Fibroblast of skin of back (primary cell): Measurements from ENCODE around the gene CCDC152.

Experiments used
- DNase-seq: peaks from one replicate; pipeline ENCODE4 v3.0.0-alpha.2; 2013

CCDC152 gene

DNA sequence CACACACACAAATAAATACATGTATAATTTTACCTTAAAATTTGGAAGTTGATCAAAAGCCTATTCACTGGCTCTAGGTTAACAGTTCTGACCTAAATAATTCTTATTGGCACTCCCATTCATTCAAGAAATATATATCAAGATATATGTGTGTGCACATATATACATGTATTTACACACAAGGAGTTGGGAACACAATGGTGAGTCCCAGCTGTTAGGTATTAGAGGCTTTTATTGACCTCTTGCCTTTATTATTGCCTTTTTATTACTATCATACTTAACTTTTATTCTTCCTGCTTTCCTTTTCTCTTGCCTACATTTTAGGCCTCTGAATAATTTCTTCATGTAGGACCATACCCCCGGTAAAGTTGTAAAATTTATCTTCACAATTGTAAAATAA is 25.0 kb downstream of the CCDC152 start:
- DNase-seq: no peak

DNA sequence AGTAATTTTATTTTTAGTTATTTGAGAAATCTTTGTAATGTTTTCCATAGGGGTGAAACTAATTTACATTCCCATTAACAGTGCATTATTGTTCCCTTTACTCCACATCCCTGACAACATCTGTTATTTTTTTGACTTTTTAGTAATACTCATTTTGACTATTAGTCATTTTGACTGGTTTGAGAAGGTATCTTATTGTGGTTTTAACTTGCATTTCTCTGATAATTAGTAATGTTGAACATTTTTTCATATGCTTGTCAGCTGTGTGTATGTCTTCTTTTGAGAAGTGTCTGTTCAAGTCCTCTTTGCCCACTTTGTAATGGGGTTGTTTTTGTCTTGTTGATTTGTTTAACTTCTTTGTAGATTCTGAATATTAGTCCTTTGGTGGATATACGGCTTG is 27.5 kb downstream of the CCDC152 start:
- DNase-seq: peak; percentile 46

- DNase-seq: no peak
Observed at GRCh38 chr5:42785756-42786155, 29.1 kb downstream of the CCDC152 start.

GRCh38 chr5:42787073-42787472 is 30.5 kb downstream of the CCDC152 start:
- DNase-seq: no peak

- no peak for DNase-seq
Observed at GRCh38 chr5:42787845-42788244, 31.2 kb downstream of the CCDC152 start.

DNA sequence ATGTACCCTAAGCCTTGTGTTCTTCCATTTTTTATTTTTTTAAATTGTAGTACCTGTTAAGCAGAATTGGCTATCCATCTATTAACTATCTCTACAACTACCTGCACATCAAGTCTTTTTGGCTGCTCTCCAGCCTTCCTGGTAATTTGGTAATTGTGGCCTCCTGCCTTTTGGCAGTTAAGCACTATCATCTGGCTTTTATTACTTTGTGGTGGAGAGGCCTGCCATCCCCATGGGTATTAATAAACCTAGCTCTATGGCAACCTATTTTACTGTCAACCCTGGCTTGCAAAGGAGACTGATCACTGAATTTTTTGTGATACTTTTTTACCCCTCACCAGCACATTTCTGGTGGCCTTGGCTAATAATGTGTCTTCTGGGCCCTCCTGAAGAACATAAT is 34.5 kb downstream of the CCDC152 start:
- DNase-seq: no peak

- DNase-seq: no peak
Observed at GRCh38 chr5:42798284-42799240, 41.9 kb downstream of the CCDC152 start.

DNA sequence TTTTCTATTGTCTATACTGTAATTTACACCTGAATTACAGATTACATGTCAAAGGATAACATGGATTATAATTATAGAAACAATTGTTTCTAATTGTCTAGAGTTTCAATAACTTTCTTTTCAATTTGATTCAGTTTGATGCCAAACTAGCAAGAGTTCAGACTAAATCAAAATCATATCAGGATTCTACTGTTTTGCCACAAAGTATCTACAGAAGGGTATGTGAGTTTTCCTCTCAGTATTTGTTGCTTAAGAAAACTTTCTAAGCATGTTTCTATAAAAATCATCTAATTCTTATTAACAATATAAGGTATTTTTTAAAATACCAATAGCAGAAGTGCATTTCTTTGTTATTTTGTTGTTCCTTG is 42.6 kb downstream of the CCDC152 start:
- no peak for DNase-seq

DNA sequence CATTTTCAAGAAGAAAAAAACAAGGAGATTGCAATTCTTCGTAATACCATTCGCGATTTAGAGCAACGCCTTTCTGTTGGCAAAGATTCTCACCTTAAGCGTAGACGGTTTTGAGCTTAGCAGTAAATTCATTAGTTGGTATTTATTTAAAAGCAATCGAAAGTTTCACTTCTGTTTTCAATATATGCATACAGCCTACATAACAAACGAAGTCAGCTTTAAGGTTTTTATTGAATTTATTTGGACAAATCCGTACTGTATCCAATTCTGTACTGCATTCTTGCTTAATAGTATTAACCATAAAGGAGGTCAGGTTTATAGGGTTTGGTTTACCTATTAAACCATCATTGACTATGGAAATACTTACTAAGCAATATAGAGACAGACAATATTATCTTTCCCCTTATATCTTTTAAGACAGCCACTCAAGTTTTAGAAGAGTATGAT is 43.1 kb downstream of the CCDC152 start:
- no peak for DNase-seq

GRCh38 chr5:42800748-42801330 is 44.2 kb downstream of the CCDC152 start:
- no peak for DNase-seq

DNA sequence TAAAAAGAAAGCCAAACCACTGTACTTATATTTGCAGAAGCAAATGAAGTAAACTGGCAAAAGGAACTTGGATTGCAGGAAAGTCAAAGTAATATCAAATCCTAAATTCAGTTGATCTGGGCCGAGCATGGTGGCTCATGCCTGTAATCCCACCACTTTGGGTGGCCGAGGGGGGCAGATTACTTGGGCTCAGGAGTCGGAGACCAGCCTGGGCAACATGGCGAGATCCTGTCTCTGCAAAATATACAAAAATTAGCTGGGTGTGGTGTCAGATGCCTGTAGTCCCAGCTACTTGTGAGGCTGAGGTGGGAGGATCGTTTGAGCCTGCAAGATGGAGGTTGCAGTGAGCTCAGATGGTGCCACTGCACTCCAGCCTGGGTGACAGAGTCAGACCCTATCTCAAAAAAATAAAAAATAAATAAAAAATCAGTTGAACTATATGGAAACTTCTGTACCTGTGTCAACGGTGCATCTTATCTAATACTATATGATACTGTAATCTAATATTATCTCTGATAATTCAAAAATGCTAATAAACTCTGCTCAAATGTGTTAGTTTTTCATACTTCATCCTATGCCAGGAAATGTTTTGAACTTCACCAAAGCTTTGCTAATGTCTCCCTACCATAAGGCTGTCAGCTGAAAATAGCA is 45.0 kb downstream of the CCDC152 start:
- no peak for DNase-seq

- no peak for DNase-seq
Observed at GRCh38 chr5:42804717-42805339, 48.2 kb downstream of the CCDC152 start.

- no peak for DNase-seq
Observed at GRCh38 chr5:42806004-42806700, 49.5 kb downstream of the CCDC152 start.

DNA sequence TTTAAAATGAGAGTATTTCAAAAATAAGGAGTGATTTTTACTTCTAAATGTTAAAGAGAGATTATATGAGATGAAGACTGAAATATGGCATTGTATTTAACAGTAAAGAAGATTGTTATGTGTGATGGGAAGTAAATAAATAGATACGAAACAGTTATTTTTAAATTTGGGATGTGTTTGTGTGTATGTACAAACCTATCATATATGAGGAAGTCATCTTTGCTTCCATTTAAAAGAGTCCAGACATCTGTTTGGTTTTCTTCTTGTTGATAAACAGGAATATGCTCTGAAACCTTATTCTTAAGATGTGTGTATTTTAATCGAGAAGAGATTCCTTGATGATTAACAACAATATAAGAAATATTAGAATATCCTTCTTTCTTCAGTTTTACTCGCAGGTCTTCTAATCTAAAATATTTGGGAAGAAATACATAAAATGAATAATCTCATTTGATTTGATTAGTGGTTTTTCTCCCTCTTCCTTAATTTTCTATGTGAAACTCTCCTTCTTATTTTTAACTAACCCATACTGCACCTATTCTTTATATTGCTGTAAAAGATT is 50.2 kb downstream of the CCDC152 start:
- no peak for DNase-seq

DNA sequence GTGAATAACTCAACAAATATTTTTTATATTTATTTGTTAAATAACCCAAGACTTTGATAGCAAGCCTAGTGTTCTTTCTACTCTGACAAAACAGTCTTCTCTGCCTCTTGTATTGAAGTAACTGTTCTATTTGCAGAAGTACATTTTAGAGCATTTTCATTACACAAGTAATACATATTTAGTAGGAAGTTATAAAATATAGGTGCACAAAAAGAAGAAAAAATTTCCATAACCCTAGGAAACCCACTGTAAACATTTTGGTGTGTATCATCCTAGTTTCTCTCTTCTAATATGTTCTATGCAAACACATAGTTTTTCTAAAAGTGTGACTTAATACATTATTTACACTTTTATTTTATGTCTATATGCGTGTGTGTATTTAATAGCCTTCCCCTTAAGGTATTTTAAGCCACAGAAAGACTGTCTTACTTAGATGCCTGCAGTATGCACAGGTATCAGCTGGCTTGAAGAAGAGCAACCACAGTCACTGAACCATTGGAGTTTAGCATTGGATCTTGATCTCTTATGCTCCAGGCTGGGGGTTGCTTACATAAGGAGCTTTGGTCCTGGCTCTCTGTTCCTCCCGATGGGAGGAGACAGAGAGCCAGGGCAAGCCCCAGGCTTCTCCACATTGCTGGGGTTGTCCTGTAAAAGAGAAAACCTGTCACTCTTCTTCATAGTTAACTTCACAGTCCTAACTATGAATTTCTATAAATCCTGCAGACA is 51.3 kb downstream of the CCDC152 start:
- no peak for DNase-seq

DNA sequence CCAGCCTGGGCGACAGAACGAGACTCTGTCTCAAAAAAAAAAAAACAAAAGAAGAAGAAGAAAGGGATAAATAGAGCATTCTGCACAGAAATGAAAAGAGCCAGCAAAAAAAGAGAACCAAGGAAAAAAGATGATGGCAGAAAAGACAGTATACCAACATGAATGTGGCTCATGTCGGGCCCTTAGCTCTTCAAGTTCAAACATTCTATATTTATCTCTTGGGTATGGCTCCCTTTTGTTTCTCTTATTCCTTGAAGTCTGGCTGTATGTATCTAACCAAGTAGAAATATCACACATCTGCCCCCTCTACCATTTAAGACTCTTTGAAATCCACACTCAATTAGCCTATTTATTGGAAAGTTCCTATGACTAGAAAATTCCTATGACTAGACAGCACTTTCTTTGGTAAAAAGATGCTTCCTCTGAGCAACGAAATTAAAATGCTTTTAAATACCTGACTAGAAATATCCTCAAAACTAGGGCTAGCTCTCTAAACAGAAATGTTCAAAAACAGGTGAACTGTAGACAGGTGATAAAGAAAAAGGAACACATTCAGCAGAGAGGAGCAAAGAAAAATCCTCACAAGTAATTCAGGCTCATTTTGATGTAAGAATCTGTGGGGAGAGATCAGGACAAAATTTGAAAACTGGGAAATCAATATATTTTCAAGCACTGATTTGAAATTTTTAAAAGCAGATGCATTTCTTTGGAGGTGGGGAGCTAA is 52.4 kb downstream of the CCDC152 start:
- DNase-seq: no peak

DNA sequence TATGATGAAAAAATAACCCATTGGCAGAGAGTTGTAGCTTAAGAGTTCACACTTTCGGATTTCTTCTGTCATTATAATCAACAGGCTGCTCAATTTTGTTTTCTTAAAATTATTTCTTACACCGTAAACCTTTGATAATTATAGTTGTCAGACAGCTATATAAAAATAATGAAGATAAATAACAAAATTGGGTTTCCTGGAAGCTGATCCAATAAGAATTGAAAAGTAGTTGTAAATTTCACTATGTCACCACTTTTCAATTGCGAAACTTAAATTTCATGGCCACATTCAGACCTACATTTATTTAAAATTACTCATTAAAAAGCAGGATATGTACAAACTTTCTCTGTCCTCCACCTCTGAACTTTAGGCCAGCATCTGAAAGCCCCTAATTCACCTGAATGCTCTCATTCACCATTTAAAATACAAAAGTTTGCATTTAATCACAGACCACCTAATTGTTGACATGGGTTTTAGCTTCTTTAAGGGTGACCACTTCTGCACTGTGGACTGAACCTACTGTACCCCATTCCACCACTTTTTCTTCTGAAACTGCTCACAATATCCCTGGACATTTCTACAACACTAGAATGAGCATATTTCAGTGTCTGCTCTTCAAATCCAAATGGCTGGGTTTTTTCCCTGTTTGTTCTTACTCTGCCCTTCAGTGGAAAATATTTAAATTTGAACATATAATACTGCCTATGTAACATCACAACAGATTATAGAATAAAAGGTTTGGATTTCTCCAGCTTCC is 54.4 kb downstream of the CCDC152 start:
- DNase-seq: no peak

GRCh38 chr5:42811591-42812446 is 55.2 kb downstream of the CCDC152 start, which contains the start of gene SELENOP:
SELENOP (minus strand) TSS chr5:42811892; CDS start chr5:42808353, 3,539 bp downstream.
- DNase-seq: no peak

DNA sequence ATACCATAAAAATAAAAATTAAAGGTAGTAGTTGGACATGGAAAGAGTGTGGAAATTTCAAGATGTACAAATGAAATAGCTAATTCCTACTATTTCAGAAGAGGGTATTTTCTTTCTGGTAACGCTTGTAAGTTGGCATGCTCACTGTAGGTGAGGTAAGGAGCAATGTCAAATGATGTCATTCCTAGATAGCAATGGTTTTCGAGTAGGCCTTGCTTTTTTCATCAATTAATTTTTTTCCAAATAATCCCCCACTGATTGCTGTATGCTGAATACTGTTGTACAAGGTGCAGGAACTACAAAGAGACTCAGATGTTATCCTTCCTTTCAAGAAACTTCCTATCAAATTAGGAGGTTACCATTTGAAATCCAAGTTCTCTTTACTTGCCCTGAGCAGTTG is 56.0 kb downstream of the CCDC152 start:
- DNase-seq: no peak
